NCI-H82 treated with DMSO at 0.1 percent for 48 hours (cell line): ENCODE measurements around the gene MAGEA2.
"Not testable (repeated sequence)": the region's sequence is repeated elsewhere in the genome, so short reads cannot be mapped to it uniquely, and the experiment has no call there.

Experiments used
- DNase-seq: peaks from one replicate; lab custom pipeline; 2025; ENCODE audit not compliant: unreplicated experiment; lab: John Stamatoyannopoulos, UW

The MAGEA2 gene

GRCh38 chrX:152709173-152709572, 44.5 kb downstream of the MAGEA2 start, which contains the start of gene CSAG2:
TSS of gene CSAG2 (minus strand) at chrX:152709273. CDS start at chrX:152709112, 161 bp downstream.
- DNase-seq: not testable (repeated sequence)

DNA sequence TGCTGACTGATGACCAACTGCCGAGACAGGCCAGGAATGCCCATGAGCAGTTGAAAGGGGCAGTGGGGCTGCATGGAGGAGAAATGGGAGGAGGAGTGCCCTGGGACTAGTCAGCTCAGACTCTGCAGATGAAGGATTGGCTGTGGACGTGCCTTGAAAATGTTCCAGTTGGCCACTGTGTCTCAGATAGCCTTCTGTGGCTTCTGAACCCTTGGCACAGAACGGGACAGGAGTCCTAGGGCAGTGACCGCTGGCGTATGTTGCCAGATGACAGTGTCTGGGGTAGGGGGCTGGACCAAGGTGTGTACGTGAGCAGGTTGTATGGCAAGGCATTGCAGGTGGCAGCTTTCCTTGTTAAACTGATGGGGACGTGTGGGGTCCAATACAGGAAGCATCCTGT, 47.1 kb downstream of the MAGEA2 start:
- DNase-seq: not testable (repeated sequence)

- not testable (repeated sequence) for DNase-seq
These were observed 53.3 kb downstream of the MAGEA2 start for GRCh38 chrX:152700390-152700789.
